Measurements from ENCODE around the gene OR2Z1.

DNA sequence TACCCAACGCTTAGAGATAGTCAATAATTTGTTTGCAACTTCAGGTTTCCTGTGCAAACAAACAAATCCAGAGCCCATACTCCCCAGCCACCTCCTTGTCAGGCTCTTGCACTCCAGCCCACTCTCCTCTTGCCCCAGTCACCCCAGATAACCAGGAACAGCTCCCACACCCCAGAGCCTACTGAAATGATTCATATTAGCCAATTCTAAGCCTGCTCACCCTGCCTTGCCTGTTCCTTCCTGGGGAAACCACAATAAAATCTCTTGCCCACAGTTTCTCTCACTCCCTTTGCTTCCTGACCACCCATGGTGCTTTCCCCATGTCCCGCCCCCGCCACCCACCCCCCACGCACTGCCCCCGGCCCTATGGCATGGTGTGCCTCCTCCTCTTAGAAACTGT is 19.1 kb upstream of the OR2Z1 start:
- TF ChIP-seq ESRRA (CRISPR knock-in tag; IDR thresholded peaks at IDR 0.05; ENCODE audit: borderline replicate concordance) (no peak), RELA (CRISPR knock-in tag; IDR thresholded peaks at IDR 0.05; ENCODE audit: borderline replicate concordance) (no peak), FOXK1 (CRISPR knock-in tag; IDR thresholded peaks at IDR 0.05) (no peak), SP1 (CRISPR knock-in tag; conservative IDR thresholded peaks at IDR 0.05) (no peak), TEAD1 (CRISPR knock-in tag; IDR thresholded peaks at IDR 0.05) (no peak)
- TF ChIP-seq, protein P1, sequence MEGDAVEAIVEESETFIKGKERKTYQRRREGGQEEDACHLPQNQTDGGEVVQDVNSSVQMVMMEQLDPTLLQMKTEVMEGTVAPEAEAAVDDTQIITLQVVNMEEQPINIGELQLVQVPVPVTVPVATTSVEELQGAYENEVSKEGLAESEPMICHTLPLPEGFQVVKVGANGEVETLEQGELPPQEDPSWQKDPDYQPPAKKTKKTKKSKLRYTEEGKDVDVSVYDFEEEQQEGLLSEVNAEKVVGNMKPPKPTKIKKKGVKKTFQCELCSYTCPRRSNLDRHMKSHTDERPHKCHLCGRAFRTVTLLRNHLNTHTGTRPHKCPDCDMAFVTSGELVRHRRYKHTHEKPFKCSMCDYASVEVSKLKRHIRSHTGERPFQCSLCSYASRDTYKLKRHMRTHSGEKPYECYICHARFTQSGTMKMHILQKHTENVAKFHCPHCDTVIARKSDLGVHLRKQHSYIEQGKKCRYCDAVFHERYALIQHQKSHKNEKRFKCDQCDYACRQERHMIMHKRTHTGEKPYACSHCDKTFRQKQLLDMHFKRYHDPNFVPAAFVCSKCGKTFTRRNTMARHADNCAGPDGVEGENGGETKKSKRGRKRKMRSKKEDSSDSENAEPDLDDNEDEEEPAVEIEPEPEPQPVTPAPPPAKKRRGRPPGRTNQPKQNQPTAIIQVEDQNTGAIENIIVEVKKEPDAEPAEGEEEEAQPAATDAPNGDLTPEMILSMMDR (IDR thresholded peaks at IDR 0.05), result no peak
- TF ChIP-seq, protein P2, sequence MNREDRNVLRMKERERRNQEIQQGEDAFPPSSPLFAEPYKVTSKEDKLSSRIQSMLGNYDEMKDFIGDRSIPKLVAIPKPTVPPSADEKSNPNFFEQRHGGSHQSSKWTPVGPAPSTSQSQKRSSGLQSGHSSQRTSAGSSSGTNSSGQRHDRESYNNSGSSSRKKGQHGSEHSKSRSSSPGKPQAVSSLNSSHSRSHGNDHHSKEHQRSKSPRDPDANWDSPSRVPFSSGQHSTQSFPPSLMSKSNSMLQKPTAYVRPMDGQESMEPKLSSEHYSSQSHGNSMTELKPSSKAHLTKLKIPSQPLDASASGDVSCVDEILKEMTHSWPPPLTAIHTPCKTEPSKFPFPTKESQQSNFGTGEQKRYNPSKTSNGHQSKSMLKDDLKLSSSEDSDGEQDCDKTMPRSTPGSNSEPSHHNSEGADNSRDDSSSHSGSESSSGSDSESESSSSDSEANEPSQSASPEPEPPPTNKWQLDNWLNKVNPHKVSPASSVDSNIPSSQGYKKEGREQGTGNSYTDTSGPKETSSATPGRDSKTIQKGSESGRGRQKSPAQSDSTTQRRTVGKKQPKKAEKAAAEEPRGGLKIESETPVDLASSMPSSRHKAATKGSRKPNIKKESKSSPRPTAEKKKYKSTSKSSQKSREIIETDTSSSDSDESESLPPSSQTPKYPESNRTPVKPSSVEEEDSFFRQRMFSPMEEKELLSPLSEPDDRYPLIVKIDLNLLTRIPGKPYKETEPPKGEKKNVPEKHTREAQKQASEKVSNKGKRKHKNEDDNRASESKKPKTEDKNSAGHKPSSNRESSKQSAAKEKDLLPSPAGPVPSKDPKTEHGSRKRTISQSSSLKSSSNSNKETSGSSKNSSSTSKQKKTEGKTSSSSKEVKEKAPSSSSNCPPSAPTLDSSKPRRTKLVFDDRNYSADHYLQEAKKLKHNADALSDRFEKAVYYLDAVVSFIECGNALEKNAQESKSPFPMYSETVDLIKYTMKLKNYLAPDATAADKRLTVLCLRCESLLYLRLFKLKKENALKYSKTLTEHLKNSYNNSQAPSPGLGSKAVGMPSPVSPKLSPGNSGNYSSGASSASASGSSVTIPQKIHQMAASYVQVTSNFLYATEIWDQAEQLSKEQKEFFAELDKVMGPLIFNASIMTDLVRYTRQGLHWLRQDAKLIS (CRISPR knock-in tag; IDR thresholded peaks at IDR 0.05; ENCODE audit: borderline replicate concordance), result no peak
- TF ChIP-seq, protein P3, sequence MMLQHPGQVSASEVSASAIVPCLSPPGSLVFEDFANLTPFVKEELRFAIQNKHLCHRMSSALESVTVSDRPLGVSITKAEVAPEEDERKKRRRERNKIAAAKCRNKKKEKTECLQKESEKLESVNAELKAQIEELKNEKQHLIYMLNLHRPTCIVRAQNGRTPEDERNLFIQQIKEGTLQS (CRISPR knock-in tag; conservative IDR thresholded peaks at IDR 0.05), result no peak
